NCI-H1048 (cell line): ENCODE measurements around the gene EIF5A2.
A peak's percentile ranks its signal among the peaks of the same experiment; 100 is the strongest.
"Not testable (repeated sequence)": the region's sequence is repeated elsewhere in the genome, so short reads cannot be mapped to it uniquely, and the experiment has no call there.

Source experiments
- DNase-seq: peaks from one replicate; lab custom pipeline; 2025; lab: John Stamatoyannopoulos, UW

Gene EIF5A2

DNA sequence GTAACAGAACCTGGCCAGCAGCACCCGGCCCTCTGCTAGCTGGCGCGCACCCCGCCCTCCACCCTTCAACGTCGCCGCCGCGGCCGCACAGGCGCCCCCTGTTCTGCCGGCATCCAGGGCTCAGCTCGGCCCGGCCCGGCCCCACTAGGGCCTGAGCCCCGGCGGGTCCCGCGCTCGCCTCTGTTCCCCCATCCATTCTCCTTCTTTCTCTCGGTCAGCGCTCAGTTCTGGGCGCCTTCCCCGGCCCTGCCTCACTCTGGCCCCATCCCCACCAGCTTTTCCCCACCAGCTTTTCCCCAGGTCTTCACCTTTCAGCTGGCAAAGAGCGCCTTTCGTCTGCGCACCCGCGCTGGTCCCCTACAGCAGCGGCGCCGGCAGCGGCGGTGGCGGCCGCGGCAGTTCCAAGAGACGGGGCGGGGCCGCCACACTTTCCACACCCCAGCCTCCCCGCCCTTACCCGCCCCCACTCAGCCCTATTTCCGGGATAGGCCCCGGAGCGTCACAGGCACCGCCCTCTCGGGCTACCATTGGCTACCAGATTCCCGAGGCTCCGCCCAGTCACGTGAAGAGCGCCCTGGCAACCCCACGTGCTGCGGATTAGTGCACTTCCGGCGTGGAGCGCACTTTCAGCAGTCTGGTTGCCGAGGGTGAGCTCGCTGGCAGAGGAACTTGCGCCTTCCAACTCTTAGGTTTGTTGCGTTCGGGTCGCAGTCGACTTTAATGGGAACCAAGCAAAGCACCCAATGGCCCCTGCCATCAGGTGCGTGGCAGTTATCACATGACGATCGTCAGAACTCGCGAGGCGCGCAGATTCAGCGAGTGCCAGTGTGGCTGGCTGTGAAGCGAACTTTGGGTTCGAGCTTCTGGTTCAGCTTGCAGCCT is at the start of gene EIF5A2:
Gene EIF5A2, minus strand, starts transcription at position 403 of the 882 bp plus-strand sequence. CDS start 831 bp downstream, outside the sequence.
- DNase-seq, result peak; percentile 98

- no peak for DNase-seq
Observed at GRCh38 chr3:170956647-170957046, 48.2 kb upstream of the EIF5A2 start.

GRCh38 chr3:170953736-170954135 is 45.3 kb upstream of the EIF5A2 start:
- DNase-seq, result no peak

DNA sequence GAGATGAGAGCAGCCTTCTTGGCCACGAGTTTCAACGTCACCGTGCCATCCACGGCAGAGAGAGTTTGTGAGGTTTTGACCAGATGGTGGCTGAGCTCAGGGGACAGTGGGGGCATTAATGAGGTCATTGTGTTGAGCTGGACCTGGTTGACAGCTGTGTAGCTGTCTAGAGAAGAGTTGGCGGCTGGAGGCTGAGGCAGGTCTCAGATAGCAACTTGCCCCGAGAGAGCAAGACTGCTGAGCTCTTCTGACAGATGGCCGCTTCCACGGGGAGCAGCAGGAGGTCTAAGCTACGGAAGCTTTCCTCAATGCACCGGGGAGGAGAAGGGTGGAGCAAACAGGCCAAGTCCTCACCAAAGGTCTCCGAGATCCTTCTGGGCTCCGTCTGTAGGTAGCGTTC is 44.8 kb upstream of the EIF5A2 start:
- DNase-seq, result no peak

- no peak for DNase-seq
Observed at GRCh38 chr3:170949211-170949610, 40.8 kb upstream of the EIF5A2 start.

GRCh38 chr3:170947018-170947769 is 38.8 kb upstream of the EIF5A2 start:
- no peak for DNase-seq

- no peak for DNase-seq
Observed at GRCh38 chr3:170942011-170942410, 33.6 kb upstream of the EIF5A2 start.

- no peak for DNase-seq
Observed at GRCh38 chr3:170941551-170941950, 33.1 kb upstream of the EIF5A2 start.

DNA sequence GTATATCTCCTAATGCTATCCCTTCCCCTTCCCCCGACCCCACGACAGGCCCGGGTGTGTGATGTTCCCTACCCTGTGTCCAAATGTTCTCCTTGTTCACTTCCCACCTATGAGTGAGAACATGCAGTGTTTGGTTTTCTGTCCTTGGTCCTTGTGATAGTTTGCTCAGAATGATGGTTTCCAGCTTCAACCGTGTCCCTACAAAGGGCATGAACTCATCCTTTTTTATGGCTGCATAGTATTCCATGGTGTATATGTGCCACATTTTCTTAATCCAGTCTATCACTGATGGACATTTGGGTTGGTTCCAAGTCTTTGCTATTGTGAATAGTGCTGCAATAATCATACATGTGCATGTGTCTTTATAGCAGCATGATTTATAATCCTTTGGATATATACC is 24.6 kb upstream of the EIF5A2 start:
- not testable (repeated sequence) for DNase-seq

DNA sequence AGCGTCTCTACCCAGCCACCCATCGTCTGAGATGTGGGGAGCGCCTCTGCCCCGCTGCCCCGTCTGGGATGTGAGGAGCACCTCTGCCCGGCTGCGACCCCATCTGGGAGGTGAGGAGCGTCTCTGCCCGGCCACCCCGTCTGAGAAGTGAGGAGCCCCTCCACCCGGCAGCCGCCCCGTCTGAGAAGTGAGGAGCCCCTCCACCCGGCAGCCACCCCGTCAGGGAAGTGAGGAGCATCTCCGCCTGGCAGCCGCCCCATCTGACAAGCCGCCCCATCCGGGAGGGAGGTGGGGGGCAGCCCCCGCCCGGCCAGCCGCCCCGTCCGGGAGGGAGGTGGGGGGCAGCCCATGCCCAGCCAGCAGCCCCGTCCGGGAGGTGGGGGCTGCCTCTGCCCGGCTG is 15.1 kb upstream of the EIF5A2 start:
- not testable (repeated sequence) for DNase-seq

GRCh38 chr3:170918715-170919114 is 10.3 kb upstream of the EIF5A2 start:
- DNase-seq, result no peak

- DNase-seq, result no peak
Observed at GRCh38 chr3:170914690-170915089, 6.3 kb upstream of the EIF5A2 start.

GRCh38 chr3:170914212-170914611 is 5.8 kb upstream of the EIF5A2 start:
- no peak for DNase-seq

- no peak for DNase-seq
Observed at GRCh38 chr3:170911051-170911450, 2.6 kb upstream of the EIF5A2 start.

- no peak for DNase-seq
Observed at GRCh38 chr3:170910542-170910941, 2.1 kb upstream of the EIF5A2 start.

DNA sequence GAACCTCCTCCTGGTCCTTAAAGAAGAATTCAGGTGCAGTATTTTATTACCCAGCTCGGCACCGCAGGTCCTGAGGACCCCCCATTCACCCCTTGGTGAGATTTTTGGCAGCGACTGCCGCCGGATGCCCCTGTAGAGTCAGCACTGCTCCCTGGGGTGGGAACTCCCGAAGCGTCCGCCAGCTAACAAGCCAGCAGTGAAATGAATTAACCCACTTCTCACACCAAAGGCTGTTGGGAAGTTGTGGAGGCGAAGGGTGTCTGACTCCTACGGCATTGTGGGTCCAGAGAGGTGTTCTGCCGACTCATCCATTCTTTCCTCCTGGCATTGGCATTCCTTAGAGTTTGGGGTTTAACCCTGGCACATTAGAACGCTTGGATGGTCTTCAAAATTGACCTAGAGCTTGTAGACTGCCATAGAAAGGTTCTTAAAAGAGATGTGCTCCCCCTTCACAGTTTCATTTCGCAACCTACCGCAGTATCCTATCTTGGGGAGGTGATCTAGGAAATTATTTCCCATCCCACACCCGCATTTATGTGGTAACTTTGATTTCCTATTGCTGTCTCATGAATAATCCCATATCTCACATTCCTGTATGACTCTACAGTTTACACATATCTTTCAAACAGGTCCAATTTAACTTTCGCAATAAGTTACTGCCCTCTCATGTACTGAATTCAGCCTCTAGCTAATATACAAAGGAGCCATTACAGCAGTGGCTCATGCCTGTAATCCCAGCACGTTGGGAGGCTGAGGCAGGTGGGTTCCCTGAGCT is 879 bp upstream of the EIF5A2 start:
- DNase-seq, result no peak

GRCh38 chr3:170907637-170908234 is 701 bp downstream of the EIF5A2 start:
- DNase-seq, result no peak

DNA sequence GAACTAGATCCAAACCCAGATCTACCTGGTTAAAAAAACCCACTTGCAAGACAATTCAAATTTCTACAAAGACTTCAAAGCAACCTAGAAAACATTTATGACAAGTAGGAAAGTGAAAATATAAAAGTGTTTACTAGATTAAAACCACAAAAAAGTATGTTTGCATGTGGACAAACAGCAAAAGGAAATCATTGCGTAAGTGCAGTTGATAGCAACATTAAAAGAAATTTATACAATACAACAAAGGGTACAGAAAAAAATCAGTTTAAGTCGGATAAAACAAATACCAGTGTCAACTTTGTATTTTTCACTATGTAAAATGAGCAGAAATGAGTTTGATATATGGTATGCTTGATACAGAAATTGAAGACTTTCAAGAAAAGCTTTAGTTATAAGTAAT is 2.6 kb downstream of the EIF5A2 start:
- DNase-seq, result no peak

GRCh38 chr3:170903123-170903522 is 5.3 kb downstream of the EIF5A2 start:
- DNase-seq, result no peak

GRCh38 chr3:170899455-170899854 is 9.0 kb downstream of the EIF5A2 start:
- DNase-seq, result no peak

GRCh38 chr3:170897978-170898377 is 10.5 kb downstream of the EIF5A2 start:
- DNase-seq, result no peak

GRCh38 chr3:170897199-170897598 is 11.2 kb downstream of the EIF5A2 start:
- DNase-seq, result not testable (repeated sequence)
